DOHH2 (cell line): ENCODE results near the gene CDPF1.

Source experiments
- EZH2phosphoT487 ChIP-seq: fragments of 200-600 bp; sonication (generic); IDR thresholded peaks from 2 replicates; pipeline ENCODE4 v1.6.1; 2017; ENCODE audit warnings: borderline replicate concordance, mild to moderate bottlenecking, antibody characterized with exemption, low read length, moderate library complexity, mixed read lengths
- TF ChIP-seq, protein P1 (sequence below): fragments of 200-600 bp; sonication (generic); IDR thresholded peaks from one replicate; pipeline ENCODE4 v1.5.1; 2014; ENCODE audit warnings: antibody characterized with exemption, mild to moderate bottlenecking, low read depth, low read length; ENCODE audit not compliant: poor library complexity, severe bottlenecking

DNA sequence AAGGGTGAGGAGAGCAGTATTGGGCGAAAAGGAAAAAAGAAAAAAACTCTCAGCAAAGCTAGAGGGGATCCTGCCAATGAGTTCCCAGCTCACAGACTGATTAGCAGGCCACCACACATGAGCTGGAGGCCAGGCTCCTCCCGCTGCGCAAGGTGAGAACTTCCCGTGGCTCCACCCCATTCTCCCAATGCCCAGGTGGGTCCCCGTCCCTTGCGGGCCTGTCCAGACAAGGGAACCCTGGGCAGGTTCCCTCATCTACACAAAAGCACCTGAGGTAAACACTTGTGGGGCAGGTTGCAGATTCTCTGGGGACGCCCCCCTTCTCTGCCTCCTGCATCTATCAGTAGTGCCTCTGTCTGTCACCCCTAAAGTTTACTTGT lies 46.5 kb downstream of the CDPF1 start:
- TF ChIP-seq, protein P1, sequence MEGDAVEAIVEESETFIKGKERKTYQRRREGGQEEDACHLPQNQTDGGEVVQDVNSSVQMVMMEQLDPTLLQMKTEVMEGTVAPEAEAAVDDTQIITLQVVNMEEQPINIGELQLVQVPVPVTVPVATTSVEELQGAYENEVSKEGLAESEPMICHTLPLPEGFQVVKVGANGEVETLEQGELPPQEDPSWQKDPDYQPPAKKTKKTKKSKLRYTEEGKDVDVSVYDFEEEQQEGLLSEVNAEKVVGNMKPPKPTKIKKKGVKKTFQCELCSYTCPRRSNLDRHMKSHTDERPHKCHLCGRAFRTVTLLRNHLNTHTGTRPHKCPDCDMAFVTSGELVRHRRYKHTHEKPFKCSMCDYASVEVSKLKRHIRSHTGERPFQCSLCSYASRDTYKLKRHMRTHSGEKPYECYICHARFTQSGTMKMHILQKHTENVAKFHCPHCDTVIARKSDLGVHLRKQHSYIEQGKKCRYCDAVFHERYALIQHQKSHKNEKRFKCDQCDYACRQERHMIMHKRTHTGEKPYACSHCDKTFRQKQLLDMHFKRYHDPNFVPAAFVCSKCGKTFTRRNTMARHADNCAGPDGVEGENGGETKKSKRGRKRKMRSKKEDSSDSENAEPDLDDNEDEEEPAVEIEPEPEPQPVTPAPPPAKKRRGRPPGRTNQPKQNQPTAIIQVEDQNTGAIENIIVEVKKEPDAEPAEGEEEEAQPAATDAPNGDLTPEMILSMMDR, result no peak
- TF ChIP-seq EZH2phosphoT487, result no peak
